ENCODE results near the gene FAM227A.

Gene FAM227A

DNA sequence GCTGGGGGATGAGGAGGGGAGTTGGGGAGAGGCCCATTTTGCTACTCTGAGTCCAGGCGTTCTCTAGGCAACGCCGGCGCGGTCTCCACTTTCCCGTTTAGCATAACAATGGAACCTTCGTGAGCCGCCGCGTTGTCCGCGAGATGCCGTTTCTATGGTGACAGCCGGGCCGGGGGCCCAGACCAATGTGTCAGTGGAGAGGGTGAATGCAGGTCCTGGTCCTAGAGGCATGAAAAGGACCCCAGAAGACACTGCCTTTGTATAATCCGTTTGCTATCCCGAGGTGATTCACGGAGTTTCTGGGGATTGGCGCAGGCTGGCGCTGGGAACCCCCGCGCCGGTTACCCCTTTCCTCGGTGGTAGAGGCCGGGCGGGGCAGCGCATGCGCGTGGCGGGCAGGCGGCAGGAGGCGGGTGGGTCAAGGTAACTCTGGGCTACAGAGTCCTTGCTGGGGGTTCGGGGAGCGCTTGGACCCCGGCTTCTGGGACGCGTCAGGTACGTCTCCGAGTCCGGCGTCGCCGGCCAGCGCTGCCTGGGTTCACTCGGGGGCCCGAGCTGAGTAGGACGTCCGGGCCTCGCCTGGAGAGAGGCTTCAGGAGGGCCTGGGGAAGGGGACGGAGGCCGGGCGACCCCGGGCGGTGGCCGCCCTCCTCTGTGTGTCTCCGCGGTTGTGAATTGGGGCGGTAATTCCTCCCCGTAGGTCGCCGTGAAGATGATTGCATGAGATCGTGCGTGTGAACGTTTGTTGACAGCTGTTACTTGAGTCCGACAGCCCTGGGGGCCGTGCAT lies at the start of gene FAM227A, which contains the start of gene CBY1:
Gene FAM227A (minus strand): TSS at position 137 of the 789 bp plus-strand sequence. CDS start 6,224 bp downstream, outside the sequence.
Gene CBY1 (plus strand): TSS at position 383 of the 789 bp plus-strand sequence. CDS start 11,417 bp downstream, outside the sequence.
- peak; percentile 81 for DNase-seq (ENCODE audit: low read depth)

DNA sequence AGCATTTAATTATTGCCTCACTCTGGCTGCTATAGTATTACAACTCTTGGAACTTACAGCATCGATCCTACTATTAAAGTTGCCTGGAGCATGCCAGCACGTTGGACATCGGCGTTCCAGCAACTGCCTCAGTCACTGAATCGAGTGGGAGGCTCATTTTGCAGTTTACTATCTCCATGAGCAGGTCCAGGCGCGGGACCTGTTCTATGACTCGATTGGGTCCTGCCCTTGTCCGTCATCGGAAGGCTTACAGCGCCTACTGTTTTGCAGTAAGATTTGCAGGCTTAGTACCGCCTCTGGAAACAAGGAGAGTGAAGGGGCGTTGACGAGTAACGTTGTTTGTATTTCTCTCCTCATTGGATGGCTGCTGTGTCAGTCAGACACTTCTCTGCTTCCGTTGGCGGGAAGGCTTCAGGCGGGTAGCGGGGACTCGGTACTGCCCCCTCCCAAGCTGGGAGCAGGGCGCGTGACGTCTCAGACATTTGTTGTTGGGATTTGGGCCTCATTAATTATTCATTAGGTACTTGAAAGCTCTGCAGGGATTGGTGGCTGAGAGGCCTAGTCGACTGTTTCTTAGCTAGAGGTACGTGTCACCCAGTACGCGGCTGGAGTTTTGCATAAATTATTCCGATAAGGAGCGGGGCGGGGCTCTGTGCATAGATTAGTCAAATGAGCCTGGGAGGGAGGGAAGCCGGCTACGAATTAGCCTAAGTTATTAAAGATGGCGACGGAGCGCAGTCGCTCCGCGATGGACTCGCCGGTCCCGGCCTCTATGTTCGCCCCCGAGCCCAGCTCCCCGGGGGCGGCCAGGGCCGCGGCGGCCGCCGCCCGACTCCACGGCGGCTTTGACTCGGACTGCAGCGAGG lies 49.3 kb upstream of the FAM227A start, which contains the start of gene GTPBP1:
Gene GTPBP1 (plus strand): TSS at position 710 of the 866 bp plus-strand sequence. CDS start 12 bp downstream, at position 722.
- DNase-seq (ENCODE audit: low read depth), result peak; percentile 73

DNA sequence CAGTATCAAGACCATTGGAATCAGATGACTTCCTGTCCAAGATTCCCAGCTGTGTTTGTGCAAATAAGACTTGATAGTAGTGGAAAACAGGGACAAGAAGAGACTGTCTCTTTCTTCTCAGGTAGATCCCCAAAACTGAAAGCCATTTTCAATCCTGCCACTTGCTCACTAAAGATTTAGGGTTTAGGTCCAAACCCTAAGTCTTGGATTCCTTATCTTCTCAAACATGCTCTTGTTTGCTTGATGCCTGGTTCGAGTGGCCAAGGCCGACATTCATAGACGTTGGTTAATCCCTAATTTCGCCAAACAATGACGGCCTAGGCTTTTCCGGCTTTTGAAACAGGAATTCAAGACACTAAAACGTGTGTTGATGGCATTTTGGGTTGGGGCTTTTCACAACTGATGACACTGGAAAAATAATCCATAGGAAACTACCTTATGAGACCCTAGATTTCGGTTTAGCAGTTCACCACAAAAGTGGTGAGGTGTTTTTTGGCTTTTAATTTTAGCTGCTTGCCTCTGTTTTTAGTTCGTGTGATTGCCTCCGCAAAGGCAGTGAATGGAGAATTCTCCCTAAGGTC lies 48.6 kb upstream of the FAM227A start:
- no peak for DNase-seq (ENCODE audit: low read depth)

DNA sequence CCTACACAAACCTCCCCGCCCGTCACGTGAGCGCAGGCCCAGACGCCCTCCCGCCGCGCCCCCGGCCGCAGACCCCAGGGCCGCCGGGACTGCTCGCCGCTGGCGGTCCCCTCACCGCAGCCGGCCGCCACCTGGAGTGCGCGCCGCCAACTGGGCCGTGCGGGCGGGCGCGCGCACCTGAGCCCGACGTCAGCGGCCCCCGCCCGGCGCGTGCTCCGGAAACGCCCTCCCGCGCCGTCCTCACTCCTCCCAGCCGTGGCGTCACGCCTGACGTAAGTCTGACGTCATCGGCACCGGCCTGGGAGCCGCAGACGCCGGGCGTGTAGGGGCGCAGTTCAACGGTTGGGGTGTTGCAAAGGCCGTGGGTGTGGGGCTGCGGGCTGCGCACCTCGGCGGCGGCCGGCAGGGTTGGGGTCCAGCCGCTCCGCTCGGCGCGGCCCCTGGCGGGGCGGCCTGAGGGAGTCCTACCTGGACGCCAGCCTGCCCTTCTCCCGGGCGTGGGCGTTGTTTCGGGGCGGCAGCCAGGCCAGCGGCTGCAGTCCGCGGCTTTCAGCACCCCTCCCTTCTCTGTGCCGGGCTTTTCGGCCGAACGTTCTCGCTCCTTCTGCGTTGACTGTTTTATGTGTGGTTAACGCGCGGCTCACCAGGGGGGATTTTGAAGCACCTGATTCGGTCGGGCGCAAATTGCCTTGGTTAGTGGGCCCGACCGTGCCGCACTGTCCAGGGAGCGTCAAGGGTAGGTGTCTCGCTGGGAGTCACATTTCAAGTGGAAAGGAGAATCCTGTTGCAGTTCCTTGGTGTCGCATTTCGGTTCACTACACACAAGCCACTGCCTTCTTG lies 44.8 kb upstream of the FAM227A start, which contains the start of gene JOSD1:
Gene JOSD1 (minus strand): TSS at position 155 of the 840 bp plus-strand sequence. CDS start 956 bp downstream, outside the sequence.
- peak; percentile 99 for DNase-seq (ENCODE audit: low read depth)

DNA sequence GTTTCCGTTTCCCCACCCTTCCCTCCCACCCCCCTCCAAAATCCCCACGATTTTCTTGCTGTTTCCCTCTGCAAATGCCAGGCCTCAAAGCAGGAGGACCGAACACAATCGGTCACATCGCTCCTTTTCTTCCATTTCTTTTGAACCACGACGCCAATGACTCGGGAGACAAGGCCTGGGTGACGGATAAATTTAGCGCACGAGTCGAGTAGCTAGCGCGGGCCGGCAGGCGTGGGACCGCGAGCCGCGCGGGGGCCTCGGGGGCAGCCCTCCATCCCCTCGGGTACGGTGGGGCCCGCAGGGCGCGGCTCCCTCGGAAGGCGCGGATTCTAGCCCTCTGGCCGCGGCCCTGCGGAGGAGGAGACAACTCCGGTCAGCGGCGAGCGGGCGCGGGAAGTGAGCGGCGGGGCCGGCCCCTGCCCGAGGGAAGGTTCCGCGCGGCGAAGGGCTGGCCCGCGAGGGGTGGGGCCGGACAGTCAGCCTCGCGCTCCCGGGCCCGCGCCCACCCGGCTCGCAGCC lies 44.1 kb upstream of the FAM227A start:
- DNase-seq (ENCODE audit: low read depth), result no peak

DNA sequence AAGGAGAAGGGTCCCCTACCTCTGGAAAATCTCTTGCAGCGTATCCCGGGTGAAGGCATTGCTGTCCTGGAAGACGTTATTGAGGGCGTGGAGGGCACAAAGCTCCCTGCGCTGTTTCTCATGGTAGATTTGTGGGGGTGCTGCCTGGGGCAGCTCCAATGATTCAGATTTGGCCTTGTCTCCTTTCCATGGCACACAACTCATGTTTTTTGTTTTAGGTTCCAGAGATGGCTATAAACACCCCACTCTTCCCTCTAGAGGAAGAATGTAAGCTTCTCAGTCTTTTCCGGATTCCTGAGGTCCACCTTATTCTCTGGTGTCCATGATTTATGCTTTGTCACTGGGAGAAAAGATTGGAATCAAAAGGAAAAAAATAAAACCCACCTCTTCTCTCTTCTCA lies 43.6 kb upstream of the FAM227A start:
- no peak for DNase-seq (ENCODE audit: low read depth)

DNA sequence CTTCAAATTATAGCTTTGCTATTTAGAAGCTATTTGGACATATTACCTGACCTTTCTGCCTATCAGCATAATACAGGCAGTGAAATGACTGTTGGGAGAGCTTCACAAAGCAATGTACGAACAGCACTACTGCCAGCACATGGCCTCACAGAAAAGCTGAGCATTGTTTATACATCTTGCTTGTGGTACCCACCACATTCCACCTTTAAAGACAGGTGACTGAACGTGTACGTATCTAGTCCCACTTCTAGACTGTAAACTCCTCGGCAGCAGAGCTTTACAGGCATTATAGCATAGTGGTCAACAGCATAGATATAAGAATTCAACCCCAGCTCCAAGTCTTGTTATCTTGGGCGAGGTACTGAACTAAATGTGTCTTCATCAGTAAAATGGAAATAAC lies 43.0 kb upstream of the FAM227A start:
- no peak for DNase-seq (ENCODE audit: low read depth)

DNA sequence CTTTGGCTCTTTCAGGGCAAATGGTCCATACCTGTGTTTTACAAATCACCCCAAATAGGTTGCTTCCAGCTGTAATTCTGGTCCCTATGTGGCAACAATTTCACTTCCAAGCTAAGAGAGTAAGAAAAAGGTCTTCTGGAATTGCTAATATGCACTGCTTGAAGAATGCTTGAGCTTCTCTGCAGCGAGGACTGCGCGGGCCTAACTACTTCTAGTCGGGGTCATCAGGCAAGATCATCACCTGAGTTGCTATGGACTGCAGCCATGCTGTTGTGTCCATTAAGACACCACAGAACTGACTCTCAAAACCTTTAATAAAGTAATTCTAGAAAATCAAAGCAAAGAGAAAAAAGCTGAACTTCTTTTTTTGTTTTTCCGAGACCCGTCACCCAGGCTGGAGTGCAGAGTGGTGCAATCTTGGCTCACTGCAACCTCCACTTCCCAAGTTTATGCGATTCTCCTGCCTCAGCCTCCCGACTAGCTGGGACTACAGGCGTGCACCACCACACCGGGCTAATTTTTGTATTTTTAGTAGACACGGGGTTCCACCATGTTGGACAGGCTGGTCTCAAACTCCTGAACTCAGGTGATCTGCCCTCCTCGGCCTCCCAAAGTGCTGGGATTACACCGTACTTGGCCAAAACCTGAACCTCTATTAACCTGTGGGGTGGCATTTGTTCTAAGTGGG lies 42.4 kb upstream of the FAM227A start:
- no peak for DNase-seq (ENCODE audit: low read depth)

DNA sequence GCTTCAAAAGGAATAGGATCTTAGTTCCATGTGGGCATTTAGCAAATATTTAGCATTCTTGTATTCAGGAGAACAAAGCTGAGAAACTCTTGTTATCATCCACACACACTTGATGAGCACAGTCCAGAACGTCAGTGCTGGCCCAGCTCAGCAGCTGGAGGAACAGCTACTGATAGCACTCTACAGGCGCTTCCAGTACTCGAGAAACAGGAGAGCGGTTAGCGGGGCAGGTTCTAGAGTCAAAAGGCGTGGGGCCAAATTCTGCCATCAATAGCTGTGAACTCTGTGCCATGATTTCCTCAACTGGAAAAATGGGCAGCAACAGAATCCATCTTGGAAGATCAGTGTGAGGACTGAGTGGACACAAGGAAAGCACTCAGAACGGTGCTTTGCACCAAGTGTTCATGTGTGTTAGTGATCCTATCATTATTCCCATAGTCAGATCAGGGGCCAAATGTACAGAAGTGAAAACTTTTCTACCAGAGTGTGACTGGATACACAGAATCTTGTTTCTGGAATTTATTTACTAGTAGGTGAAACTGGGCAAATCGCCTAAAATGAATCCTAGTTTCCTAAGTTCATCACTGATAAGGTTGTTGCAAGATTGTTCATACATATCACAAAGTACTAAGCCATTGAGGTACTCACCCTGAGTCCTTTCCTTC lies 41.4 kb upstream of the FAM227A start:
- DNase-seq (ENCODE audit: low read depth), result no peak

DNA sequence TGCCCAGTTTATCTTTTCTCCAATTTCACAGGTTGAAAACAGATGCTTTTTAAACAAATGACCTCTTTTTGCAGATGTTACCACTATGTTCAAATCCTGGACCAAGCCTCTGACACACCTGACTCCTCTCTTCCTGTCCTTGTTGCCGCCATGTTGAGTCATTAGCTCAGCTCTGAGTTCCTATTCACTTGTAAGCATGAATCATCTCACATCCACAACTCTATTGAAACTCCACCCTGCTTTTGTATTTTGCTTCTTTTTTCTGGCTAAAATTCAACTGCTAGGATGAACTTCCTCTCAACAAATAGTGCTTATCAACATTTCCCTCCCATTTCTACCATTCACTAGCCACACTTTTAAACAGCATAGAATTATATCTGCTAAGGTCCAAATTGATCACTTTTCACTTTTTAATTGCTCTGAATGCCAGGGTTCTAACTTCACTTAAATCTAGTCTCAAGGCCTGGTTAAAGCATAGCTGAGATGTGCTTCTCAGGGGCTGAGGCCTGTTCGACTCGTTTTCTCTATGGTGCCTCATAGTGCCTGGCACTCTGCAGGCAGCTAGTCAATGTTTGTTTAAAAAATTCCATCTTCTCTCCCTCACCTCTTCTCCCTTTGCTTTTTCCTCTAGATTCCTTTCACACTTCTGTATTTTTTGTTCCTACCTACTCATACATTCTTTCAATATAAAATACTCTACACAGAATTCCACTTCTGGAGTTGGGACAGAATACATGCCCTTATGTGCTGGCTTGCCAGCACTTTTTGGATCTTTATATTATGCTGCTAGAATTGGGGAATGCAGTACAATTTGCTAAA lies 40.6 kb upstream of the FAM227A start:
- no peak for DNase-seq (ENCODE audit: low read depth)

DNA sequence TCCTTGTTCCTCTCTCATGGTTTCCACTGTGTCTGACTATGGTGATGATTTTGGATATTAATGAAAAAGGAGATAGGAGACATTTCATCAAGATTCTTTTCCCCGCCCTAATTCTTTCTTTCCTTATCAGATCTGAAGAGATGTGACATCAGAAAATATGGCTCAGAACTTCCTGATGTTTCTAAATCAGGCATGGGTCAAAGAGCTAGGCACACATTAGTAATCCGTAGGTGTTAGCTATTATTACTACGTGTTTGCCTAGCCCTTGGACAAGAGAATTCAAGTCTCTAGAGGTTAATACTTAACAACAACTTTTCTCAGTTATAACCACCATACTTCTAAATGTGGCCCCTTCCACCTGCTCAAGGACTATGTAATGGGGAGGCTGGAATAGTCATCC lies 38.7 kb upstream of the FAM227A start:
- no peak for DNase-seq (ENCODE audit: low read depth)

DNA sequence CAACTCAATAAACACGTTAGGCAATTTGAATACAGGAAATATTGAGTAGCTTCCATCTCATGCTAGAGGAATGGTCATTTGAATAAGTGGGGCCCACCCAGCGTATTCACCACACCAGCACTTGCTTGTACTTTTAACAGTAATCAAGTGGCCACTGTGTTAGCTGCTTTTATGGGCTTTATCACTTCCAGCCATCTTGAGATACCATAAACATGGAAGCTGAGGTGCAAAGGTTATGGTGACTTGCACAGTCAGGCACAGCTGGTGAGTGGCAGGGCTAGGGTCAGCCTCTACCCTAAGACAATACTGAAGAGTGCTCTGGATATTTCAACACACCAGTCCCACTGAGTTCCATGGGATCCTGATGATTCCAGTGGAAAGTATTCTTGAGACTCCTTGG lies 37.9 kb upstream of the FAM227A start:
- DNase-seq (ENCODE audit: low read depth), result no peak

DNA sequence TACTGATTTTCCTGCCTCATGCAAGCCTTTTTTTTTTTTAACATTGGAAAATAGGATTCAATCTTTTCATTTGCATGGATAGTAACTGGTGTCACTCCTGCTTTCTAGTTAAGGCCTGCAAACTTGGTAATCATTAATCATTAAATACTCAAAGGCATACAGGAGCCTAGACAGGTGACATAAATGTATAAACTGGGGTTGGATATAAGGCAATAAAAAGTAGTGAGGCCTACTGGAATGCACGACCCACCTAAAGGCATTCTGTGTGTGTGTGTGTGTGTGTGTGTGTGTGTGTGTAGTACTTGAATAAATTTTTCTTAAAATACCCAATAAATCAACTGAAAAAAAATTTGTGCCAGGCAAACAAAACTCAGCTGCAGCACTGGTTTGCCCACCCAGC lies 33.5 kb upstream of the FAM227A start:
- no peak for DNase-seq (ENCODE audit: low read depth)

DNA sequence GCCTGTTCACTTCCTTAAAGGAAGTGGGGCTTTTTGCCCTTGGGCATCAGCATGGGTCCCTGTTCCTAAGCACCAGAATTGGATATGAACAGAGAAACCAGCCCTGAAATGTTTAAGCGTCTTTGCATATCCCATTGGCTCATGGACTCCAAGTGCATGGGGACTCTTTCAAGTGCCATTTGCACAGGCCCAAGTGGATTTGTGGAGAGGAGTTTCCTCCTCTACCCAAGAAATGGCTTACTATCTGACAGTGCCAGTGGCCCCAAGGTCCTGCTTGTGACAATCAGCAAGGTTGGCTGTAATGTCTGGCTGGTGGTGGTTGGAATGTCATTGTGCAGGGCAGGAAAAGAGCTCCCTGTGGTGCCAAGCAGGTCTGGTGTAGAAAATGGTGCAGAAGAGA lies 29.6 kb upstream of the FAM227A start:
- DNase-seq (ENCODE audit: low read depth), result no peak

DNA sequence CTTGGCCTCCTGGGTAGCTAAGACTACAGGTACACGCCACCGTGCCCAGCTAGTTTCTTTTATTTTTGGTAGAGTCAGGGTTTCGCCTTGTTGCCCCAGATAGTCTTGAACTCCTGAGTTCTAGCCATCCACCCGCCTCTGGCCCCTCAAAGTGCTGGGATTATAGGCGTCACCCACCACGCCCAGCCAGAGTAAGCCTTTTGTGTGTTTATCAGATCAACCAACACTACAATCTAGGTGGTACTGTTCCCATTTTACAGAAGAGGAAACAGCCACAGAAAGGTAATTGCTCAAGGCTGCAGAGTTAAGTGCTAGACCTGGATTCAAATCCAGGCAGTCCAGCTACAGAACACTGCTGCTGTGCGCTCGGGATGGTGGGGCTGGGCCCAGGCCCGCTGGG lies 28.7 kb upstream of the FAM227A start:
- no peak for DNase-seq (ENCODE audit: low read depth)

DNA sequence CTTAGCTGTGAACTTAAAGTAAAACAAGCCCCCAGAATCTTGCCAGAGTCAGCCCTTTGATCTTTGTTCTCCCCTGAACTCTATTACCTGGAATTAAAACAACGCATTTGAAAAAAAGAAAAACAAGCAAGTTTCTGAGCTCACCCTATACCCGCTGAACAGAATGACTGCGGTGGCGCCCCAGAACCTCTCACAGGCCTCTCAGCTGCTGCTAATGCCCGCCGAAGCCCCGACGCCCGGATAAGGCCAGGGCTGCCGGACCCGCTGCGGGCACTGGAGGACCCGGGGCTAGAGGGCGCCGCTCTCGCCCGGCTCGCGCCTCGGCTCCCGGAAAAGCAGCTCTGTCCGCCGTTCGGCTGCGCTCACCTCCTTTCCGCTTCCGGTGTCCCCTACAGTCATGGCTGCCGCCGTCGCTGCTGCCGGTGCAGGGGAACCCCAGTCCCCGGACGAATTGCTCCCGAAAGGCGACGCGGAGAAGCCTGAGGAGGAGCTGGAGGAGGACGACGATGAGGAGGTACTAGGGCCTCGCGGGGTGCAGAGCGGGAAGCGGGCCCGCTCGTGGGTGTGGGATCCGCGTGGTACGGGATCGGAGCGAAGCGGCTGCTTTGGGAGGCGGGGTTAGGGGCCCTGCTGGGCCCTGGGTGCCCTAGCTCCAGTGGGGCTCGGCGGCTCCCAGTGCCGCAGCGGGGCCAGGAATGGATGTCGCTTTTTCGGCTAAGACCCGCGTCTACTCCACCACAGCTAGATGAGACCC lies 25.6 kb upstream of the FAM227A start, which contains the start of gene TOMM22:
Gene TOMM22 (plus strand): TSS at position 376 of the 754 bp plus-strand sequence. CDS start 22 bp downstream, at position 398.
- DNase-seq (ENCODE audit: low read depth), result peak; percentile 72

DNA sequence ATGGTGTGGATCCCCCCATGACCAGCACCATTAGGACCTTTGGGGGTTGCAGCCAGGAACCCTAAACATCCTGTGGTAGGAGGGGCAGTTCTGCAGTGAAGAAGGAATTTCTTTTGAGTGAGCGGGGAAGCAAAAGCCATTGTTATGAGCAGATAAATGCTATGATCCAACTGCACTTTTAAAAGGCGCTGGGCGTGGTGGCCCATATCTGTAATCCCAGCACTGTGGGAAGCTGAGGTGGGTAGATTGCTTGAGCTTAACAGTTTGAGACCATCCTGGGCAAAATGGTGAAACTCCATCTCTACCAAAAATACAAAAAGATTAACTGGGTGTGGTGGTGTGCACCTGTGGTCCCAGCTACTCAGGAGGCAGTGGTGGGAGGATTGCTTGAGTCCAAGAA lies 19.6 kb upstream of the FAM227A start:
- DNase-seq (ENCODE audit: low read depth), result no peak

DNA sequence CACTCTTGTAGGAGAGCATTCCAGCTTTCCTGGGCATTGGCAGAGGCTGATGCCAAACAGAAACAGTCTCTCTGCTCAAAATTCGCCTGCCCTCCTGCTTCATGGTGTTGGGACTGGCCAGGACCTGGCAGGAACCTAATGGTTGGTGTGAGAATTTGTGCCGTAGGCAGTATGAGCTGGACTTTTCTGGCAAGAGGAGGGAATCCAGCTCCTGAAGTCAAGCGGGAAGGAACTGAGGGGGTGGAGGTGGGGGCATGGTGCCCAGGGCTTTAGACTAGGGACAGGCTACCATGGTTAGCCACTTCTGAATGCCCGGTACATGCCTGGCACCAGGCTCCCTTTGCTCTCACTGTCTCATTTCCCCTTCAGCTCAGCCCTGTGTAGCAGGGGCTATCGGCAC lies 18.7 kb upstream of the FAM227A start:
- DNase-seq (ENCODE audit: low read depth), result no peak
